AML-193 (cell line): Measurements from ENCODE around the gene ZNF366.

ENCODE experiments used
- DNase-seq, 2 experiments: peaks; one replicate each; lab custom pipeline; 2025; lab: John Stamatoyannopoulos, UW

The ZNF366 gene

DNA sequence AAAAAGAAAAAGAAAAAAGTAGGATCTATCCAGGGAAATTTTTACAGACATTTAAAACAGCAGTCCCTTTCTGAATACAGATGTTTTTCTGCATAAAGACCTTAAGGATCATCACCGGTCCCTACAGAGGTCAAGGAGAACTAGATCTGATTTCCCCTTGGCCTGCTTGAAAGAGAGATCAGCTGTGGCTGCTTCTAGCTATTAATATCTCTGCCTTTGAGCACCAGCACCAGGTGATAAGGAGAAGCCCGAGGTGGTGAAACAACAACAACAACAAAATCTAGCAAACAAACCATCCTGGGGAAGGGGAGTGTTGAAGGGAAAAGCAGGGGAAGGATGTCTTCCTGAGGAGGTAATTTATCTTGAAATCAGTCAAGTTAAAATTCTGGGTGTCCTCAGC, 42.1 kb downstream of the ZNF366 start:
- no peak for DNase-seq

DNA sequence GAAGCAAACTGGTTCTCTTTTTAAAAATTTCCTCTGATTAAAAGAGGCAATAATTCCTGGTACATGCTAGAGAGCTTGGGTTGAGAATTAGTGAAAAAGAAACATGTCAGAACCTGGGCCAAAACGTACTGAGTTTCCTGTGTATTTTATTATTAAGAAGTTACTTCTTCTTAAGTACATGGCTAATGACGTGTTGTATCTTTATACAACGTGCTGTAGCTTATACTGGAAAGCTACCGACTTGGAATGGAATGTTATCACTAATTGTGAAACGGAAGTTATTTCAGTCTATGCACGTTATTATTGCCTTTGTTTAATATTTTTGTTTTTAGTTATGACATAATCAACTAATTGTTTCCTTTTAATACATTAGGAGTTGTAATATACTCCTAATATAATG, 43.1 kb downstream of the ZNF366 start:
- DNase-seq = no peak

DNA sequence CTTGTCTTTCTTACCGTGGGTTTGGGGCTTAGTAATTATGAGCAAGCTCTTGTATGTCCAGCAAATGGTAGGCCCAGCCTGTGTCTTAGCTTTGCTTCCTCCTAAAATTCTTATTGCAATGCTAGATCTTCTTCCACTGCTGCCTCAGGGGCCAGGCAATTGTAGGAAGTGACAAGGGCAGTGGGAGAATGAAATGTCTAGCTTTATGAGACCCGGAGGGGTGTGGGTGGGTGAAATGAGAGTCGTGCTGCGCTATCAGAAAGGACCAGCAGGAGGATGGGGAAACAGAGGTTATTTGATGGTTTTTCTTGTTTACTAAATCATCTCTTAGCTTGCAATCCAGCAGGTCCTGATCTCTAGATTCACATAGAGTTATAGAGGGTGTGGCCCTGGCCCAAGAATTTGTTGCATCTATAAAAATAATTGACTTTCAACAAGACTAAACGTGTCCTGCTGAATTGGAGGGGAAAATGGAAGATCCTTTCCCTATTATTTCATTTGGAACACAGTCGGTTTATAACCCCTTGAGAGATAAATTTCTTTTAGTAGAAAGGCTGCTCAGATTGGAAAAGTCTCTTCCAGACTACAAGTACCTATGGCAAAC, 43.7 kb downstream of the ZNF366 start:
- DNase-seq = no peak

DNA sequence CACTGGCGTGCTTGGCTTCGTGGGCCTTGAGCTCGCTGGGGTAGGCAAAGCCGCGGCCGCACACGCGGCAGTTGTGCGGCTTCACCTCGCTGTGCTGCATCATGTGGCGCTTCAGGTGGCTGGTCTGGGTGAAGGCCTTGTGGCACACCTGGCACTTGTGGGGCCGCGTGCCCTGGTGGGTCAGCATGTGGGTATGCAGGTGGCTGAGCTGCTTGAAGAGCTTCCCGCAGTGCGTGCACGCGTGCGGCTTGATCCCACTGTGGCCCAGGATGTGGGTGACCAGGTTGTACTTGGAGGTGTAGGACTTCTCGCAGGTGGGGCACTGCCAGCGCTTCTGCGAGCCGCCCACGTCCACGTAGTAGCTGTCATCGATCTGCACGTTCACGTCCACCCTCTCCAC, 46.8 kb downstream of the ZNF366 start:
- DNase-seq = no peak

DNA sequence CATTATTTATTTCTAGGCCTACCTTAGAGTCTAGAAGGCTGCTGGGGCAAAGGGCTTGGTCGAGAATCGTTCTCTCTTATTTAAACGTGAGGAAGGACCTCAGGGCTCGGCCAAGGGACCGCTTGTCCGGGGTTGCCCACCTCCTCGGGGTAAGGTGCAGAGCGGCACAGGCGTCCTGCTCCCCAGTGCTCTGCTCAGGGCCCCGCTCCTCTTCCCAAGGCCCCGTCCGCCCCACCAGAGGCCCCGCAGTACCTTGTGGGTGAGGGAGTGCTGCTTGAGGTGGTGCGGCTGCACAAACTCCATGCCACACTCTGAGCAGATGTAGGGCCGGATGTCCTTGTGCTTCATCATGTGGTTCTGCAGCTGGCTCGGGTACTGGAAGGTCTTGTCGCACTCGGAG, 47.3 kb downstream of the ZNF366 start:
- DNase-seq = no peak

DNA sequence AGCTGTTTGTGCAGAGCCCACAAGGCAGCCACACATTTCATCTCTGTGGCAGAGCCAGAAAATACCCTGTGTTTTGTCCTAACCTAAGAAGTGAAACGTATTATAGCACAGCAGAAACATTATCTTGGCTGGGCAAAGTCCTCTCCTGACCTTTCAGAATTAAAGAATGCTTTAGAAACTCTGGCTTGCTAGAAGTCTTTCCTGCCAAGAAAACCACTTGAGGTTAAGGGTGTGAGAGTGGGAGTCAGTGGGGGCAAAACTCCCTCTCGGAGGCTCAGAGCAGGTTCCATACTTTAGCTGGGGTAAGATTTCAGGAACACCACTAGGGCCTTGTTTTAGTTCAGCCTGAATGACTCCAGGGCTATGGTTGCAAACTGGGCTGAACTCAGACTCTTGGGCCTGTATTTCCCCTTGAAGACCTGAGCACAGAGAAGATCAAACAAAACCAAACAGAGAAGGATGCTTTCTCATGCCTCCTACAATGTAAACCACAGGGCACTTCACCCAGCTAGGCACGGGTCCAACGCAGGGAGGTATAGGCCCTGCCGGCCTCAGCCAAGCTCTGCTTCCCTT, 48.0 kb downstream of the ZNF366 start:
- no peak for DNase-seq

DNA sequence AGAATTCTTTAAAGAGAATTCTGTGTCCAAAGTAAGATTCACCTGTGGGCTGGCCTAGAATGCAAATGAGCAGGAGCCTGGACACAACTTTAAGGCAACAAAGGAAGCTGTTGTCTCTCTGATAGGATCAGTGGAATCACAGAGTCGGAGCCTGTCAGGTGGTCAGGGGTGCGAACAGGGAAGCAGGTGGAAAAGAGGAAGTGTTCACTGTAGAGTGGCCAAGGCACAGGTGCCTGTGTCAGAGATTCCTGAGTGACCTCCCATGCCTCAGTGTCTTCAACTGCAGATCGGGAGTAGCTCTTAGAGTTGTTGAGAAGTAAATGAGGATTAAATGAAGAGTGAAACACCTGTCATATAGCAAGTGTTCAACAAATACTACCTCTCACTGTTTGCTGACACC, 48.8 kb downstream of the ZNF366 start:
- DNase-seq = no peak

DNA sequence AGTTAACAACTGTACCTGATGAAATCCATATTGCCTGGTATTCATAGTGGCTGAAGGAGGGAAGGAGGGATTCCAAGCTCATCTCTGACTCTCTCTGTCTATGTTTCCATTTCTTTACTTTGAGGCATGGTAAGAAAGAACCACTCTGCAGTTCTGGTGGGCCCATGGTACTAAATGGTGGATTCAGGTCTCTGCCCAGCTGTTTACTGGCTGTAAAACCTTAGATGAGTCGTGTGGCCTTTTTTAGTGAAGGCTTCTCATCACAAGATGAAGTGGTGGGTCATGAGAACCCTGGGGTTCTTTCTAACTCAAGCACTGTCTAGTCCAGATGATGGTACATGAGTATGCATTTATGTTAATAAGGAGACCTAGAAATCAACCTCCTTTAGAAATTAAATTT, 49.7 kb downstream of the ZNF366 start:
- no peak for DNase-seq

DNA sequence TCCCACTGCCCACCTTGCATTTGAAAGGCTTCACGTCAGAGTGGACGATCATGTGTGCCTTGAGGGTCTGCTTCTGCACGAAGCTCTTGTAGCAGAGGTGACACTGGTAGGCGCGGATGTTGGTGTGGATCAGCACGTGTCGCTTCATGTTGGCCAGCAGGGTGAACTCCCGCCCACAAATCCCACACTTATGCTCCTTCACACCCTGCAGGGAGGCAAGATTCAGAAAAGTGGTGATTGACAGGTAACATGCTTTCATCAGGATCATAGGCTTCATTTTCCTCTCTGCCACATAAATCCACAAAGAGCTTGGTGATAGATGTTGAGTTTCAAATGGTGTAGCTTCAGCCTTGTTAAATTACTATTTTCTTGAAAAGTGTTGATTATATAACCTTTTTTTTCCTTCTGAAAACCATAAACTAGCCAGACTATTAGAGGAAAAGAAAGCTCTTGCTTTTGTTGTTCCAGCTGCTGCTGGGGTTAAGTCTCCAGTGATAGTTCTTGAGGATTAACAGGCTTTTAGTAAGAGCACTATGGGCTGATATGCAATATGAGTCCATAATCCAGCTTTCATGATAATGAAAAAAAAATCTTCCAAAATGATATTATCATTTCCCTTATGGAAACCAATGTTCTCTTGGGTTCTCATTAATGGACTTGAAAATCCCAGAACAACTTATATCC, 50.7 kb downstream of the ZNF366 start:
- no peak for DNase-seq

DNA sequence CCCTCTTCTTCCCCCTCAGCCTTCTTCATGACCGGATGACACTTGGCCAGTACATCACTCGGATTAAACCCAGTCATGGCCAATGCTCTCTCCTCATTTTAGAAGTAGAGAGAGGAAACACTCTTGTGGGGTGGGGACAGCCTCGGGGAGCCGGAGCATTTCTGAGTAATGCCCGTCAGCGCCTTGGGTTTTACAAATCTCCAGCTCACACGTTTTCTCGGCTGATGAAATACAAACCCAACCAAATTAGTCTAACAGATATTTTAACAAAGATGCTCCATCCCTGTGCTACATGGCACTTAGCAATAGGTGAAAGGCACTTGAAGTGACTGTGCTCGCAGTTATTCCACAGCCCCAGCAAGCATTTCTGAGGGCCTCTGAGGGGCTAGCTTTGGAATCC, 51.7 kb downstream of the ZNF366 start:
- DNase-seq = no peak

DNA sequence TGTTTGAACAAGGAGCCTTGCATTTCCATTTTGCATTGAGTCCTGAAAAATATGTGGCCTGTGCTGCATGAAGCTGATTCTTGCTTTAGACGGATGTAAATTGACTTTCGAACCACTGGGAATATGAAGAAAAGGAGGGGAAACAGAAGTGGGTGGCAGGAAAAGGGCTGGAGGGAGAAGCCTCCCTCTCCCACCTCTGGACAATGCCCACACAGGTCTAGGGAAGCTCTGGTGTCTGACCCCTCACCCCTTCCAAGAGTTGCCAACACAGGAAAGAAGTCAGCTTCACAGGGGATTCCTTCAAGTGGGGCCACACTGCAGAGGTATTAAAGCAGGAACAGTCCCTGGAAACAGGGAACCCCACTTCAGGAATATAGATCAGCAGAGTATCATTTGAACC, 52.2 kb downstream of the ZNF366 start:
- no peak for DNase-seq

DNA sequence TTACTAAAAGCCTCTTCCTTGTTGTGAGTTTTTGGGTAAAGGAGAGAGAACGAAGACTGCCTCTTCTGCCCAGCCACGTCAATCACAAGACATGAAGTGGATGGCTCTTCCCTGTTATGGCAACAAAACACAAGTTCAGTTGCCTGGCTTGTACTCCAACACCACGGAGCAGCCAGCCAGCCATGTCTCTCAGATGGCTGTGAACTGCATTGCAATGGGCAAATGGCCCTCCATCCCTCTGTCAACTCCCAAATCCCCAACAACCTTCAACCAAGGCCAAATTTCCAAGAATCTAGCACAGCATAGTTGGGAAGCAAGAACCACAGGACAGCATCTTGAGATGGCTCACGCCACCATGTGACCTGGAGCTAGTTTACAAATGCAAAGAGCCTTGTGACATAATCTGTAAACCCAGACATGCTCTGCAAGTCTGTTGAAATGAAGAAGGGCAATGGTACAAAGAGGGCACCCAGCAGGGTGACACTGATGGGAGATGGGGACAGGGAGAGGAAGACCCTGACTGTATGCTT, 53.9 kb downstream of the ZNF366 start:
- no peak for DNase-seq

DNA sequence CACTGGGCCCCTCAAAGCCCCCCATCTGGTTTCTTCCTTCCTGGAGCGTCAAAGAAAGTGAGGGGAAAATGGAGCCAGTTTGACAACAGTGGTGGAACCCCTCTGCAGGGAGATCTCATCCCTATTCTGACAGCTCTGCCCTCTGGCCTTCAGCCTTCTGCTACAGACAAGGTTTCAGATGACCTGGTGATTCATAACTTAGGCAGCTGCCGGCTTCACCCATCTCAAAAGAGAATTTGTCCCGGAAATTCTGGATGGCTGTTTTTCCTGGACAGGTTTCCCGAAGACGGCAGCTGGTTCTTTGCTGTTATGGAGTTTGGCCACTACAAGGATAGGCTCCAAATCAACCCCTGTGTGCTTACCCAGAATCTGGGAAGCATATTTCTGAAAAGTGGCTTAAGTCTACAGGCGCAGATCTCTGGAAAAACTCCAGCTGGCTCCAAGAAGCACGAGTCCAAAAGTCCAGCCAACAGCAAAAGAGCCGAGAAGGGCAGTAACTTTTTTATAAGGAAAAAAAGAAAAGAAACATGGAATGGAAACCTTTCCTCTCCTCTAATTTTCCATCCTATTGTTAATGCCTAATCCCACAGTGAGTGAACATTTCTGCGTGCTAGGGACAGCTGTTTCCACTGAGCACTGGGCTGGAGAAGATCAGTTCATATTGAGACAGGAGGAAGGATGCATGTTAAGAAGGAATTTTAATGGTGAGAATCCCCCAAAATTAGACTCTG, 54.5 kb downstream of the ZNF366 start:
- no peak for DNase-seq

DNA sequence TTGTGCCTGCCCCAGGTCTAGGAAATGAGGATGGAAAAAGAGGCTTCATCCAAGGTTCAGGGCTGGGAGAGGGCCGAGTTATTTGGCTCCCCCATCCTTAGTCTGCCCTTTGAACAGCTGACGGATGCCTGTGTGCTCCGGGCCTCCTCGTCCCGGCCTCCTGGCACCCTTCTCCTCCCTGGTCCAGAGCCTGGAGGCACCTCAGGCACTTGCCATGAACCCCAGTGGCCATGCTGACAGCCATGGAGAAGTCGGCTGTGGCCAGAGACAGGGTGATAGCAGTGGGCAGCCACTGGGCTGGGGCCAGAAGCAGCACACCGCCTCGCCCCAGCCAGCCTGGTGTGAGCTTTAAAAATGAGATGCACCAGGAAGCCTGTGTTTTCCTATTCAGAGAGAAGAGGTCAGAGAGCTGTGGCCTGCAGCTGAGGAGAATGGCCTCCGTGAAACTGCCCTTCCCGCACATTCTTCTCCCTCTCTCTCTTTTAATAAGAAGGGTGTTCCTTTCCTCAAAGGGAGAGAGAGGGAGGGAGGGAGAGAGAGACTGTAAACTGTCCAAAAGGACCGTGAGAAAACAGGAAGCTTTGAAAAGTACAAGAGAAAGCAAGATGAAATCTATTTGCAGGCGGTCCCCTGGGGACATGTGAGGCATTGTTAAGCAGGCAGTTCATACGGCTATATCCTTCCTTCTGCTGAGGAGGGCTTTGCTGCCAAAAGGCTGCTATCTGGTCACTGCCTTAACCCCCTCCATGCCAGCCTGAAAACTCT, 55.3 kb downstream of the ZNF366 start:
- no peak for DNase-seq

DNA sequence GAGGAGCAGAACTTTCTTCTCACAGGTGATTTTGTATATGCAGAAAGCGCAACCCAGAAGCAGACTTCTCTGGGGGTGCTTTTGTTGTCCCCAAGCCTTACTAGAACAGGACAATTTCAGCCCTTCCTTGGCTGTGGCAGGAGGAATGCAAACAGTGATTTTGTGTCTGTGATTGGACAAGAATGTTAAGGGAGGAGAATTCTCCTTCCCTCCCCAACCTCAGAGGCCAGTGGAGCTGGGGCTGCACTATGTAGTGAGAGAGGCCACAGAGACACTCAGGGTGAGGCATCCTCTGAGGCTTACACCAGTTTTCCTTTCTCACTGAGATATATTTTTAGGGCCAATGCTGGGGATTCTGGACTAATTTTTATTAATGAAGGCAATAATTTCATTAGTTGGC, 58.8 kb downstream of the ZNF366 start:
- no peak for DNase-seq

DNA sequence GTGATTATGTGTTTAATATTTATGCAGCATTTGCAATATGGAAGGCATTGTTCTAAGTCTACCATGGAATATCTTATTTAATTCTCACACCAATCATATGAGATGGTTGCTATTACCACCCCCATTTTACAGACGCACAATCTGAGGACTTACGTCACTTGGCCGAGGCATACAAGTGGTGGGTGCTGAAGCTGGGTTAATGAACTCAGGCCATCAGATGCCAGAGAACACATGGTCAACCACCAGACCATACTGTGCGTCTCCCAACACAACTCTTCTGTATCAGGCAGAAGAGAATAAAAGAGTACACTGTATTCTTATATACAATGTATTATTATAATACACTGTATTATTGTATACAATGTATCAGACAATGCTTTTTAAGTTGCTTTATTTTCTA, 59.5 kb downstream of the ZNF366 start:
- DNase-seq = no peak

DNA sequence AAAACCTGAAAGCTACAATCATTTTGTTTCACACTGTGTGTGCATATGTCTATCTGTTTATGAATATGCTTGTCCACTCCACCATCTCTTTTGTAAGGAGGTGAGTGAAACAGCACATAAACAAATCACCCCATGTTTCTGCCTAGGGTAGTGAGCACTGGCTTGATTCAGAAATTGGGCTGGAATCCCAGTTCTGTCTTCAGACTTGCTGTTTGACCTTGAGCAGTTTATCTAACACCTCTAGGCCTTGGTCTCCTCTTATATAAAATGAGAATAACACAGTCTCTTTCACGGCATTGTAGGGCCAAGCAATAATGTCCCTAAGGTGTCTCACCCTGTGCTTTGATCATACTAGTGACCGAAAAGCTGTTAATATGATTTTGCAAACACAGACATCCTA, 61.2 kb downstream of the ZNF366 start:
- DNase-seq = no peak

DNA sequence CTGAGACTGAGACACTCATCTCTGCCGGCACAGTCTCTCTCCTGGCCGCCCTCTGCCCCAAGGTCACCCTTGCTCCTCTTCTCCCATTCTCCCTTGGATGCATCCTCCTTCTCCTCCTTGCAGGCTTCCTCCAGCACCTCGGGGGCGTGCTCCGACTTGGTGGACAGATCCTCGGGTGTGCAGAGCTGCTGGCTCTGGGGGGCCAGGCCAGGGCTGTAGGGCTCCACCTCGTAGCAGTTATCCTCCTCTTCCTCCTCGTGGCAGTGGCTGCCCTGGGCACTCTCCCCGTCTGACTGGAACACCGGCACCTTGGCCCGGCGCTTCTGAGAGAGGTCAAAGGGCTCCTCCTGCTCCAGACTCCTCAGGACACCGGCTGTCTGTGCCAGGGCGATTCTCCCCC, 63.3 kb downstream of the ZNF366 start:
- DNase-seq = no peak

DNA sequence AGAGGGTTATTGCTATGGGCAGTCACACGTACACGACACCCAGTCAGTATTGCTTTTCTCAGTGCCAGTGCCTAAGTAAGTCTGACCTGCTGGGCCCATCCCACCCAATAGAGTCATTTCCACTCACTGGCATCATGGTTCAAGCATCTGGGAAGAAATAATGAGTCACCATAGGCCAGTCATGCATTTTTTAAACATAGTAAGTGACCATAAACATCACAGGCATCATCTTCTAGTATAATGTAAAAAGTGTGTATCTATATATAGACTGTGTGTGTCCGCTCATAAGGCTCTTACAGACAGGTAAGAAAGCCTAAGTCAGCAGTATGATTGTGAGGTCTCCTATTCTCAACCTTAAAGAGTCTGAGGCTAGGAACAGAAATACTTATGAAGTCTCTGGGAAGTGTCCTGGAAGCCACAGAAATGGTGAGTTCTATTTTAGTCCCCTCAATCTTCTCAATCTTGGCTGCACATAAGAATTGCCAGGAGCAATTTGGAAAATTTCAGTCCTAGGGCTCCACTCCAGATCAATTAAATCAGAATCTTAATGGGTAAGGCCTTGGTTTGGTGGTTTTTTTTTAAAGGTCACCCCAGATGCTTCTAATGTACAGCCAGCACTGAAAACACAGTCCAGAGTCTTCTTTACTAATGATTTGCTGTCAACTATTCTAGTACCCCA, 65.2 kb downstream of the ZNF366 start:
- no peak for DNase-seq

DNA sequence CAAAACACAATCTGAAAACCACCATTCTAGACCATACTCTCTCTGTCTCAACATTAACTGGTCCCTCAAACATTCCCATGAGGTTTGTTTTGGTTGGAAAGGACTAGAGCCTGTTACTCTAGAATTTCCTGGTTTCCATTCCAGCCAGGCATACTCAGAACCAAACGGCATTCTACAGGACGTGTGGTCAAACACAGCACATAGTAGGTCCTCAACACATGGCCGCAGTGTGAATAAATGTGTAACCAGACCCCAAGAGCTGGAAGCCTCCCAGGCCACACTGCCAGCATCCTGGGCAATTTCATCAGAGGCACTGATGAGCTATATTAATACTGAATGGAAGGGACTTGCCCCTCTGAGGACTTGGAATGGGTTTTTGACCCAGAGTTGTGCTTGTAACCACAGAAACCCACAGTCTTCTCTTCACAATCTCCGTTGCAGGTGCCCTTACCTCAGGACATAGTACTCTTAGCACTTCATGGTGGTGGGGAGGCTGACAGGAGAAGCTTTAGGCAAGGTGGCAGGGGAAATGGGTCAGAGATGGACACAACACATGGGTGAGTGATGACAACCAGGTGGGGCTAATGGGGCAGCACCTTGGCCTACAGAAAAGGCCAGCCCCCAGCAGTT, 66.0 kb downstream of the ZNF366 start:
- DNase-seq = no peak

DNA sequence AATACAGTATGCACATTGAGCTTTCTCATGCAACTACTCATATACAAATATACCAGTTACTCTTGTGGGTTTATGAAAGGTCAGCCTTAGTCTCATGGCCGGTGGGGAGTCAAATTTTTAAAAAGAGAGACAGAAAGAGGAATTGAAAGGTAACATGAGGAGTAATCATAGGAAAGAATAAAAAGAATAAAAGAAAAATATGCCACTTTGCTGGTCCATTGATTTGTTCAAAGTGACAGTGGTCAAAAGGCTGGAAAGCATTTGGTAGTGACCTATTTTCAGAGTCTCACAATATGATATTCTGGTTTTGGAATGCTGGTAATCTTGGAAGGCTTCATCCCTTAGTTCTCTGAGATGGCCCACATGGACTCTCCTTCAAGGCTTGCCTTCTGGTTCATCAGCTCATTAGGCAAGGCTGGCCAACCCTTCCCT, 67.0 kb downstream of the ZNF366 start:
- DNase-seq = no peak
